Measurements from ENCODE around the gene MYADML2. TPM values are rescaled to one million over a fixed set of nuclear protein-coding genes. Genes with fewer than 3 reads are reported as not detected.
A peak's percentile ranks its signal among the peaks of the same experiment; 100 is the strongest.
"Not testable (repeated sequence)": the region's sequence is repeated elsewhere in the genome, so short reads cannot be mapped to it uniquely, and the experiment has no call there.

The MYADML2 gene
- total RNA-seq = 51.9 TPM

DNA sequence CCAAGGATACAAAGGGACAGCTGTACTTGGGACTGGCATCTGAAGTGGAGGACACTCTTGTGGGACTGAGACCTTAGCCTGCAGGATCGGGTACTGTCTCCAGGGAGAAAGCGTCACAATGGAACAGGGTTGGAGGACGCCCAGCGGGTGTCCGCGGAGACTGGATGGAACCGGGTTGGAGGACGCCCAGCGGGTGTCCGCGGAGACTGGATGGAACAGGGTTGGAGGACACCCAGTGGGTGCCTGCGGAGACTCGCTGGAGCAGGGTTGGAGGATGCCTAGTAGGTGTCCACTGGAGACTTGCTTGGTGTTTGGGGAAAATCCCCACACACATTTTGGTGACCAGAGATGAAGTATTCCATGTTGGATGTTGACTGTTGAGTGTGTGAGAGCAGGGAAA, at the start of gene MYADML2:
MYADML2 (minus strand) TSS at position 45 of the 400 bp plus-strand sequence. CDS start 5,492 bp downstream, outside the sequence.
- DNase-seq = no peak

DNA sequence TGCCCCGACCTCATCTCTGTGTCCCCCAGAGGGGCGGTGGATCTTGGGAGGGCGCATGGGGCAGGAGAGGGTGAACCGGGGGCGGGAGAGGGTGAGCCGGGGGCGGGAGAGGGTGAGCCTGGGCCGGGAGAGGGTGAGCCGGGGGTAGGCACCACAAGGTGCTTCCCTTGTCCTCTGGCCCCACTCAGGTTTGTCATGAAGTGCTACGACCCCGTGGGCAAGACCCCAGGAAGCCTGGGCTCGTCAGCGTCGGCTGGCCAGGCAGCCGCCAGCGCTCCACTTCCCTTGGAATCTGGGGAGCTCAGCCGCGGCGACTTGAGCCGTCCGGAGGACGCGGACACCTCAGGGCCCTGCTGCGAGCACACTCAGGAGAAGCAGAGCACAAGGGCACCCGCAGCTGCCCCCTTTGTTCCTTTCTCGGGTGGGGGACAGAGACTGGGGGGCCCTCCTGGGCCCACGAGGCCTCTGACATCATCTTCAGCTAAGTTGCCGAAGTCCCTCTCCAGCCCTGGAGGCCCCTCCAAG, 49.3 kb upstream of the MYADML2 start:
- DNase-seq = no peak

DNA sequence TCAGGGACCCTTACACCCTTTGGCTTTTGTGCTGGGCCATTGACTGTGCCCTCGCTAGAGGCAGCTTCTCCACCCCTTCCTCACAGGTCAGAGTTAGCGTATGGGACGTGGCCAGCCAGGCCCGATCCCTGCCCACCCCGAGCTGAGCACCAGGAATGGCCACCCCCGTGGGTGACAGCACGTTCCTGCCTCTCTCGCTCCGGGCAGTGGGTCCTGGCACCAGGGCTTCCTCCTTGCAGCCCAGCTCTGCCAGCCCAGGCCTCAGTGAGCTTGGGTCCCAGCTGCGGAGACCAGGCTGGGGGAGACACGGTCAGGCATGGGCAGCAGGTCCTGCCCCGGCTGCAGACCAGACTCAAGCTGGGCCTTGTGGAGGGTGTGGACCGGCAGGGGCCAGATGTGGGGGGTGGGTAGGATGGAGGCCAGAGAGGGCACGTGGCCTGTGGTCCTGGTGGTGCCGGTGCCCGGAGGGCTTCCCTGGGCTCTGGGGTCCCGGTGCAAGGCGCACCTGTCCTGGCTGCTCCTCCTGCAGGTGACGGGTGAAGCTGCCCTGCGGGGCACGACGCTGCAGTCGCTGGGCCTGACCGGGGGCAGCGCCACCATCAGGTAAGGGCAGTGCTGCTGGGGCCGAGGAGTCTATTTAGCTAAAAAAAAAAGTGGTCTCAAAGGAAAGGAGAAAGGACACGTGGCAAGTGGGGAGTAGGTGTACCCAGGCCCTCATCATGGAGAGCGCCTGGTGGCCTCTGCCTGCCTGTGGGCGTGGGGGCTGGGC, 48.6 kb upstream of the MYADML2 start:
- DNase-seq = no peak

DNA sequence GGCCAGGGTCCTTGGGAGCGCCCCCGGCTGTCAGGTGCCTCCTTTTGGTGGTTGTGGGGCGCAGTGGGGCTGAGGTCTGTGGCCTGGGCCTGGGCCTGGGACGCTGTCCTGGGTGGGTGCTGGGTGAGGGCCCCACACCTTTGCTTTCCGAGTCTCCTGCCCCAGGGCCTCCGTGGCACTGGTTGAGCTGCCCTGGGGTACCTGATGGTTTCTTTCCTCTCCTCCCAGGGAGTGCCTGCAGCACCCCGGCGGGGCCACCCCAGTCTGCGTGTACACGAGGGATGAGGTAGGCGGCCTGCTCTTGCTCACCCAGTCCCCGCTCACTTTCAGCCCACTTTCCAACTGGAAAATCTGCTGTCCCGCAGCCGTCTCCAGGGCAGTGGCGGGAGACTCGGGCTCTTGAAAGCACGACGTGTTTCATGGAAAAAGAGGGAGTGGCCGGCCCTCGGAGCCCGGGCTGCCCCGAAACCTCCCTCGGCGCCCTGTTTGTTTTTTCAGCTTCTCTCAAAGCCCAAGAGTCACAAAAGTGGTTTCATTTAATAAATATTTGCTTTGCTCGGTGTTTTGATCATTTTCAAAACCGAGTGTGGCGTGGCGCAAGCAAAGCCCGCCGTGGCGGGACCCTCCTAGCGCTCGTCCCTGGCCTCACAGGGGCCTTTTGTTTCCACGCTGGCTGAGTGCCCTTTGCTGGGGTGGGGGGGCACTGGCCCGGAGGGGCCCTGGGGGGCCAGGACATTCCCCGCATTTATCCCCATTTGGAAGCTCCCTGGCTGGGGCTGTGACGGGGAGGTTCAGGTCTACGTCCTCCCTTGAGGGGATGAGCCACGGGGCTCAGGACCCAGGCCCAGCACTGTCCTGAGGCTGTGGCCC, 47.8 kb upstream of the MYADML2 start:
- DNase-seq = peak; percentile 61

GRCh38 chr17:81993729-81994592, 46.9 kb upstream of the MYADML2 start:
- DNase-seq = peak; percentile 27

GRCh38 chr17:81992306-81993102, 45.5 kb upstream of the MYADML2 start:
- DNase-seq = peak; percentile 56

GRCh38 chr17:81991684-81992305, 44.8 kb upstream of the MYADML2 start:
- peak; percentile 92 for DNase-seq

DNA sequence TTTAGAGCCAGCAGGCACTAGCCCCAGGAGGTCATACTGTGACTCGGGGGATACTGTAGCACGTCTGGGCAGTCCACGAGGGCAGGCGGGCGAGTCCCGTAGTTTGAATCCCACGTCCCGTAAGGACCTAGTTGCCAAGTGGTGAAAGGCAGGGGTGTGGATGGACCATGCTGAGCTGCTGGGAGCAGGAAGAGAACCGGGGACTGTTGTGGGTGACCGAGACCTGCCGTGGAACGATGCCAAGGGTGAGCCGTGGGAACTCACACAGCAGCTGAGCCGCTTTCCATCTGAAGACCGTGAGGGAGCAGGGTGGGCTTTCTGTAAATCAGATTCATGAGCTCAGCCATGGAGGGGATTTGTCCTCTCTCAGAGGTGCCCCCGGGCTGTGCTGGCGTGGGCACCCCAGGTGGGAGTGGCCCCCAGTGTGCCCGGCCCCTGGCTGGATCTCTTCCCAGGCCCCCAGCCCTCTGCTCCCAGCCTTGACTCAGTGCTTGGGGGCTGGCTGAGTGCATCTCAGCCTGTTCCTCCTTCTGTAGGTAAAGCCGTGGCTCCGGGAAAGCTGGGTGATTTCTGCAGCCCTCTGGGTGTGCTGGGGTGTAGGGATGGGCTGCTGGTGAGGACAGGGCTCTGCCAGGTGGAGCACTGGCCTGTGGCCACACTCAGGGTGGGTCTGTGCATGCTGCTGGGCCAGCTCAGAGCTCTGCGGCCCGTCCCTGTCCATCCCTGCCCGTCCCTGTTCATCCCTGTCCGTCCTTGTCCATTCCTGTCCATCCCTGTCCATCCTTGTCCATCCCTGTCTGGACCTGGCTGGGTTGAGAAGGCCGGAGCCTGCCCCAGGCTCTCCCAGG, 44.0 kb upstream of the MYADML2 start:
- DNase-seq = no peak

DNA sequence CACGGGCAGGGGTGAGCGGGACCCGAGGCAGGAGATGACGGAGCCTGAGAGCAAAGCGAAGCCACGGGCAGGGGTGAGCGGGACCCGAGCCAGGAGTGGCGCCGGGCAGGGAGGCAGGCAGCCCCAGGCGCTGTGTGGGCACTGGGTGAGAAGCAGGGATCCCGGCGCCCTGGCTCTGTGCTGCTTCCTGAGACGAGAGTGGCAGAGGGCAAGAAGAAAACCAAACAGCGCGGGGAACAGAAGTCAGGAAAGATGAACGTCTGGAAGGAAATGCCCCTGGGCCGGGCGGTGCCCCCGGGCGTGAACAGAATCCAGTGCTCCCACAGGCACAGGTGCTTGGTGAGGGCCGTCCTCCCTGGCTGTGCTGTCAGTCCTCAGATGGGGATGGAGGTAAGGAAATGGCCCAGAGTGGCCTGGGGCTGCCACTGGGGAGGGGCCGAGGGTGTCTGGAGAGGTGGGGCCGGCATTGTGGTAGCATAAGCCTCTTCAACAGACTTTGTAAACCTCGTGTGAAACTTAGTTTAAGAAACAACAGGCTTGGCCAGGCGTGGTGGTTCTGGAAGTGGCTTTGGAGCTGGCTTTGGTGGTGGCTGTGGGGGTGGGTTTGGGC, 40.2 kb upstream of the MYADML2 start:
- no peak for DNase-seq

DNA sequence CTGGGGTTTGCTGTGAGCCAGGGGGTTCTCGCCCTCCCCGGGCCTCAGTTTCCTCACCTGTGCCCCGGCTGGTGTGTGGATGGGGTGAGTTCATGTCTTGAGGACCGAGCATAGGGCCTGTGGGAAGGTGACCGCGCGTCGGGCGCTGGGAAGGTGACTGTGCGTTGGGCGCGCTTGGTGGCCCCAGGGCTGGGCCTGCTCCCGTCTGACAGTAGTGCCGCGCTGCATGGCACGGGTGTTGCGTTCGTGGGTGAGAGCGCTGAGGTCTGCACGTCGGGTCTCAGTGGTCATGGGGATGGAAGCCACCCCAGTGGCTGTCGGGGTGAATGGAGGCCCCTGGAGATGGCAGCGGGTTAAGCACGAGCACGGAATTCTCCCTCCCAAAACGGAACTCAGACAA, 39.6 kb upstream of the MYADML2 start:
- DNase-seq = no peak

DNA sequence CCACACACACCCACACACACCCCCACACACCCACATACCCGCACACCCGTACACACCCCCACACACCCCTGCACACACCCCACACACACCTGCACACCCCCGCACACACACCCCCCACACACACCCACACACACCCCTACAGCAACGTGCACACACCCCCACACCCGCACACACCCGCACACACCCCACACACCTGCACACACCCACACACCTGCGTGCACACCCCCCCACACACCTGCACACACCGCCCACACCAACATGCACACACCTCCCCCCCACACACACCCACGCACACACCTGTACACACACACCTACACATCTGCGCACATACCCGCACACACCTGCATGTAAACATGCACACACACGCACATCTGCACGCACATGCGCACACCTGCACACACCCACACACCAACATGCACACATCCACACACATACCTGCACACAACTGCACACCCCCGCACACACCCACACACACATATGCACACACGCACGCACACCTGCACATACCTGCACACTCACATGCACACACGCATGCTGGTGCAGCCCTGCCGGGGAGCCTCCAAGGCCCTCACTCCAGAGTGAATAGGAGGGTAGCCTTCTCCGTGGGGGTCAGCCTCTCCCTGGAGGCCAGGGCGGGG, 37.9 kb upstream of the MYADML2 start:
- no peak for DNase-seq

- DNase-seq = no peak
Observed at GRCh38 chr17:81983639-81984373, 36.8 kb upstream of the MYADML2 start.

DNA sequence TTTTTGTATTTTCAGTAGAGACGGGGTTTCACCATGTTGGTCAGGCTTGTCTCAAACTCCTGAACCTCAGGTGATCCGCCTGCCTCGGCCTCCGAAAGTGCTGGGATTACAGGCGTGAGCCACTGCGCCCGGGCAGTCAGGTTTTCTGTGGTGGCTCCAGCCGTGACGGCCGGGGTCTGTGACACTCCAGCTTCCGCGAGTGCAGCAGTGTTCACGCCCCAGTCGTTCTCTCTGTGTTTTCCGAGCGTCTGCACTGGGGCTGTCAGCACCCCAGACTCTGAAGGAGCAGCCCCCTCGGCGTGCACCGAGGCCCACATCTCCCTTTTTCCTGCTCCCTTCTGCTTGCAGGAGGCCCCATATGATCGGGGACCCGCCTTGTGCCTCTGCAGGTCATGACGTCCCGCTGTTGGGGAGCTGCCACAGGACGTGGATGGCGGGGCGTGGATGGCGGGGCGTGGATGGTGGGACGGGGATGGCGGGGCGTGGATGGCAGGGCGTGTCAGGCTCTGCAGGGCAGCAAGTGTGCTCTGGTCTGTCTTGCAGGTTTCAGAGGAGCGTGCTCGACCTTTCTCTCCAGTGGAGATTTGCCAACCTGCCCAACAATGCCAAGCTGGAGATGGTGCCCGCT, 36.1 kb upstream of the MYADML2 start:
- no peak for DNase-seq

DNA sequence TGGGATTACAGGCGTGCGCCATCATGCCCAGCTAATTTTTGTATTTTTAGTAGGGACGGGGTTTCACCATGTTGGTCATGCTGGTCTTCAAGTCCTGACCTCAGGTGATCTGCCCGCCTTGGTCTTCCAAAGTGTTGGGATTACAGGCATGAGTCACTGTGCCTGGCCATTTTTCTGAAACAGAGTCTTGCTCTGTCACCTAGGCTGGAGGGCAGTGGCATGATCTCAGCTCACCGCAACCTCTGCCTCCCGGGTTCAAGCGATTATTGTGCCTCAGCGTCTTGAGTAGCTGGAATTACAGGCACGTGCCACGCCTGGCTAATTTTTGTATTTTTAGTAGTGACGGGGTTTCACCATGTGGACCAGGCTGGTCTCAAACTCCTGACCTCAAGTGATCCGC, 34.5 kb upstream of the MYADML2 start:
- not testable (repeated sequence) for DNase-seq

GRCh38 chr17:81980707-81981343, 33.8 kb upstream of the MYADML2 start:
- DNase-seq = no peak

DNA sequence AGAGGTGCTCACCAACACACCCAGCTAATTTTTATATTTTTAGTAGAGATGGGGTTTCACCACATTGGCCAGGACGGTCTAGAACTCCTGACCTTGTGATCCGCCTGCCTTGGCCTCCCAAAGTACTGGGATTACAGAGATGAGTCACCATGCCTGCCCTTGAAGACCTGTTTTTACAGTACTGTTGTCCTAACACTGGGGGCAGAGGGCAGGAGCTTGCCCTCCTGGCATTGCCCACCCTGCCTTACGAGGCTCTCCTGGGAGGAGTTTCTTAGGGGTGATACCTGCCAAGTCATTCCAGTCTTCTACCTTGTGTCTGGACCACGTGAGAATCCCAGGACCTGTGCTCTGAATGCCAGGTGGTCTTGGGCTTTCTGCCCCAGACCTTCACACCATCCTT, 33.1 kb upstream of the MYADML2 start:
- no peak for DNase-seq

Measured in tongue (tissue), 2 donors.